Measurements from ENCODE around the gene ZNF804A. TPM values are rescaled to one million over a fixed set of nuclear protein-coding genes. Genes with fewer than 3 reads are reported as not detected.
"Not testable (repeated sequence)": the region's sequence is repeated elsewhere in the genome, so short reads cannot be mapped to it uniquely, and the experiment has no call there.

ZNF804A gene
- total RNA-seq, 1 donor from 2014 or later = not detected

DNA sequence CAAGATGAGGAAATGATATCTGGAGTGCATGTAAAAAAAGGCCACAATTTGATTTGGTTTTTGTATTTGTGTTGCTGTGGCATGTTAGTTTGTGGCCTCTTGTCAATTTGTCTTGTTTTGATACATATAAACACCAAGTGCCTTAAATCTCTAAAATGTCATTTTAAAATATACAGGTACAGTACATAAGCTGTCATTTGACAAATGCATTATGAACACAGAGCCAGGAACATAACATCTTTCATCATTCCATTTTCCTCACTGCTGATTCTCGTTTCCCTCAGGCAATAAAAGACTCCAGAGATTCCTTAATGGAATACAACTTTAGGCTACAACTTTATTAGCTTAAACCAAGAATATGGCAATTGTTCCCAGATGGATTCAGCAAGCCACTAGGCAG is 217.5 kb downstream of the ZNF804A start:
- DNase-seq (ENCODE audit: low read depth, low spot score) = no peak

DNA sequence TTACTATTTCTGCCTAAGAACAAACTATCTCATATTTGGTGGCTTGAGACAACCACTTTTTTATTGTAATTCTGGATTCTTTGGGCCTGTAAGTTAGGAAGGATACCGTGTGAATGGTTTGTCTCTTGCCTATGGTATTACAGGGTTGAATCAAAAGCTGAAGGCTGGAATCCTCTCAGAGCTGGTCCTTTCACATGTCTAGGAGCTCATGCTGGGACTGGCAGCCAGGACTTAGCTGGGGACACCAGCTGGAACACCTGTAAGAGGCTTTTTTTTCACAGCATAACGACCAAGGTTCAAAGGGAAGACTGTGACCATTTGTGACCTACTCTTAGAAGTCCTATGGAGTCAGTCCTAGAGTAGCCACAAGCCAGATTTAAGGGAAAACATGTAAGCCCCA is 226.3 kb downstream of the ZNF804A start:
- DNase-seq (ENCODE audit: low read depth, low spot score) = no peak

GRCh38 chr2:184830531-184830930 is 232.2 kb downstream of the ZNF804A start:
- no peak for DNase-seq (ENCODE audit: low read depth, low spot score)

DNA sequence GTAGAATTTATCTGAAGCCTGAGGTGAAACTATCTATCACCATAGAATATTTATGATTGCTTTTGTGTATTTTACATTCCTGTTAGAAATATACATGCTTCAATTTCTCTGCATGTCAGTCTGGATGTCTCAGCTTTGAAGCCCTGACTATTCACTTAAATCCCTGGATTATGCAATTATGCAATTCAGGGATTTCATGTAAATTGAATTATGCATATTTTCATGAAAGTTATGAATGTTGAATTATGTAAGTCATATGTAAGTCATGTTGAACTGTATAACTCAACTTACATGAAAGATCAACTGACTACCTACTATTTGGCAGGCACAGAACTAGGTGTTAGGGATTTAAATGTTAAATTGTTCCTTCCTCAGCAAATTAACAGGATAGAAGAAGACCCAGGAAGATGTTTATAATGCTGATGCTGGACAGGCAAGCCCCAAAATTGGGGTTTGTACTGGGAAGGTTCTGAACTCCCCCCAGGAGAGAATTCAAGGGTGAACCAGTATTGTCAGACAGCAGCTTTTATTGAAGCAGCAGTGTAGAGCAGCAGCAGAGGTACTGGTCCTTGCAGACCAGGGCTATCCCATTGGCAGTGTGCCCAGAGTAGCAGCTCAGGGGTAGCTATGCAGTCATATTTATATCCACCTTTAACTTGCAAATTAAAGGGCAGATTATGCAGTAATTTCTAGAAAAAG is 236.5 kb downstream of the ZNF804A start:
- DNase-seq (ENCODE audit: low read depth, low spot score) = no peak

- no peak for DNase-seq (ENCODE audit: low read depth, low spot score)
Measured at GRCh38 chr2:184835398-184835715, 237.0 kb downstream of the ZNF804A start.

DNA sequence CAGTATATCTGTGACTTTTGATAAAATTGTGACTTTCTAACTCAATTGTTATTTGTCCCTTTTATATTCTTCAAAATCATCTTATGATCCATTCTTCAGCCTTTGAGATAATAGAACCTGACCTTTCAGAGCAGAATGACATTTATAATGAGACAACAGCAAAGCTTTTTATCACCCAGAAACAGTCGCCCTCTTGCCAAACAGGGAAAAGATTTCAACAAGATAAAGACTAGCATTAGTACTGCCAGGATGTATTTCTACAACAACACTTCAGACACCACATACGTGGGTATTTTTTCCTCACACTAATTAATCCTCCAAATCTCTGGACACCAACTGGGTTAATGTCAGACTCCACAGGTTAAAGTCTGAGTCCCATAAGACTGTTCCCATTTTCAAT is 249.0 kb downstream of the ZNF804A start:
- no peak for DNase-seq (ENCODE audit: low read depth, low spot score)

DNA sequence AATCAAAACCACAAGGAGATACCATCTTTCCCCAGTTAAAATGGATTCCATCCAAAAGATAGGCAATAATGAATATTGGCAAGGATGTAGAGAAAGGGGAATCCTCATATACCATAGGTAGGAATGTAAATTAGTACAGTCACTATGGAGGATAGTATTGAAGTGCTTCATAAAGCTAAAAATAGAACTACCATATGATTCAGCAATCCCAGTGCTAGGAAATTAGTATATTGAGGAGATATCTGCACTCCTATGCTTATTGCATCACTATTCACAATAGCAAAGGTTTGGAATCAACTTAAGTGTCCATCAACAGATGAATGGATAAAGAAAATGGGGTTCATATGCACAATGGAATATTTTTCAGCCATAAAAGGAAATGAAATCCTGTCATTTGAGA is 251.2 kb downstream of the ZNF804A start:
- no peak for DNase-seq (ENCODE audit: low read depth, low spot score)

GRCh38 chr2:184851576-184851975 is 253.2 kb downstream of the ZNF804A start:
- no peak for DNase-seq (ENCODE audit: low read depth, low spot score)

DNA sequence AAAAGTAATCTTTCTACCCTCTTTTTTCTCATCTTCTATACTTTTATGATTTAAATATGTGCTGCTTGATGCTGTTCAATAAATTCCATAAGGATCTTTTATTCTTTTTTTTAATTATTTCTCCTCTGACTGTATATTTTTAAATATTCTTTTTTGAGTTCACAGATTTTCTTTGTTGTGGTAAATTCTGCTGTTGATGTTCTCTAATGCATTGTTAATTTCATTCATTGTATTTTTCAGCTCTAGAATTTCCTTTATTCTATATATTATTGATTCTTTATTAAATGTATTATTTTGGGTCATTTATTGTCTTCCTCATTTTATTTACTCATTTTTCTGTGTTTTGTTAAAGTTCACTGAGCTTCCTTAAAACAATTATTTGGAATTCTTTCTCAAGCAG is 260.9 kb downstream of the ZNF804A start:
- DNase-seq (ENCODE audit: low read depth, low spot score) = no peak

GRCh38 chr2:184860744-184861143 is 262.4 kb downstream of the ZNF804A start:
- no peak for DNase-seq (ENCODE audit: low read depth, low spot score)

DNA sequence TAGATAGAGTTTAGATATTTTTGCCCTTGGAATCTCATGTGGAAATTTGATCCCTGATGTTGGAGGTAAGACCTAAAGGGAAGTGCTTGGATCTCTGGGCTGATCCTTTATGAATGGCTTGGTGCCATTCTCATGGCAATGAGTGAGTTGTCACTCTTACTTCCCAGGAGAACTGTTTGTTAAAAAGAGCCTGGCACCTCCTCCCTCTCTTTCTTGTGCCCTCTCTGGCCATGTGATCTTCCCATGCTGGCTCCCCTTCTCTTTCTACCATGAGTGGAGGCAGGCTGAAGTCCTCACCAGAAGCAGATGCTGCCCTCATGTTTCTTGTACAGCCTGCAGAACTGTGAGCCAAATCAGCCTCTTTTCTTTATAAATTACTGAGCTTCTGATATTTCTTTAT is 276.9 kb downstream of the ZNF804A start:
- no peak for DNase-seq (ENCODE audit: low read depth, low spot score)

DNA sequence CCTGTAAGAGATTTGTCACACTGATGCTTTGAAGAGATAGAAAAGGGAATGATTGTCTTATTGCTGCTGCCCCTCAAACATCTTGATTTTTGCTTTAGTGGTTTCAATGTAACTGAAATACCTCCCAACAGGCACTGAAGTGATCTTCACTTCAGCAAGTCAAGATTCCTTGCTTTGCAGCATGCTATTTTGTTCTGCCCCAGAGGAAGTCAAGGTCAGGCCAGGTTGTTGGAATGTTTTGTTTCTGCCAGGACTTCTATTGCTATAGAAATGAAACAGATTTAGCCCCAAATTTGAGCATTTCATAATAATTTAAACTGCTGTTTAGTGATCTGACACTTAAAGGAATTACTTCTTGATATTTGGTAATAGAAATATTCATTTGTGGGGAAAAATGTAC is 277.6 kb downstream of the ZNF804A start:
- DNase-seq (ENCODE audit: low read depth, low spot score) = no peak

DNA sequence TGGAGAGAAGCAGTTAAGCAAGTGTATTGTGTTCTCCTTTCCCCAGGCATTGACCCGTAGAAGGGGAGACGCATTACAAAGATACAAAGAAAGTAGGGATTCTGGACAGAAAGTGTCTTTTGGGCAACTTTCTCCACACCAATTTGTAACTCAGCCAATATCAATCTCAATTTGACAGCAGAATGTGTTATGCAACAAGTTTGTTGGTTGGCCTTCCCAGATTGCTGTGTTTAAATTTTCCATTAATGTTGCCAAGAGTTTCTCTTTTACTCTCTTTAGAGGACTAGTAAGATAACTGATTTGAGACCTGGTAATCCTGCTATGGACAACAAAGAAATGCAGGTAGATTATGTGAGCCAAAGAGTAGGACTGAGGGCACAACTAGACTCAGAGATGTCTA is 279.6 kb downstream of the ZNF804A start:
- no peak for DNase-seq (ENCODE audit: low read depth, low spot score)

GRCh38 chr2:184879671-184880070 is 281.3 kb downstream of the ZNF804A start:
- no peak for DNase-seq (ENCODE audit: low read depth, low spot score)

- not testable (repeated sequence) for DNase-seq (ENCODE audit: low read depth, low spot score)
Measured at GRCh38 chr2:184886585-184886984, 288.3 kb downstream of the ZNF804A start.

- DNase-seq (ENCODE audit: low read depth, low spot score) = no peak
Measured at GRCh38 chr2:184890311-184890710, 292.0 kb downstream of the ZNF804A start.

- no peak for DNase-seq (ENCODE audit: low read depth, low spot score)
Measured at GRCh38 chr2:184904991-184905390, 306.7 kb downstream of the ZNF804A start.

DNA sequence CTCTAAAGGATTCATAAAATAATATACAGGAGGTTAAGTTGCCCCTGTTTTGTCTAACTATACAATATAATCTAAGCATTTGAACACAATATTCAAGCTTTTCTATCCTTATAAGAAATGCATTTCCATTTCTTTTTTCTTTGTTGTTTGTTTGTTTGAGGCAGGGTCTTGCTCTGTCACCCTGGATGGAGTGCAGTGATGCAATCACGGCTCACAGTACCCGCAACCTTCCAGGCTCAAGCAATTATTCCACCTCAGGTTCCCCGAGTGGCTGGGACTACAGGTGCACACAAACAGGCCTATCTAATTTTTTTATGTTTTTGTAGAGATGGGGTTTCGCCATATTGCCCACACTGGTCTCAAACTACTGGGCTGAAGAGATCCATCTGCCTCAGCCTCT is 307.8 kb downstream of the ZNF804A start:
- DNase-seq (ENCODE audit: low read depth, low spot score) = no peak

GRCh38 chr2:184906709-184907108 is 308.4 kb downstream of the ZNF804A start:
- DNase-seq (ENCODE audit: low read depth, low spot score) = no peak

GRCh38 chr2:184908966-184909365 is 310.6 kb downstream of the ZNF804A start:
- DNase-seq (ENCODE audit: low read depth, low spot score) = no peak

- DNase-seq (ENCODE audit: low read depth, low spot score) = no peak
Measured at GRCh38 chr2:184920451-184920965, 322.2 kb downstream of the ZNF804A start.

DNA sequence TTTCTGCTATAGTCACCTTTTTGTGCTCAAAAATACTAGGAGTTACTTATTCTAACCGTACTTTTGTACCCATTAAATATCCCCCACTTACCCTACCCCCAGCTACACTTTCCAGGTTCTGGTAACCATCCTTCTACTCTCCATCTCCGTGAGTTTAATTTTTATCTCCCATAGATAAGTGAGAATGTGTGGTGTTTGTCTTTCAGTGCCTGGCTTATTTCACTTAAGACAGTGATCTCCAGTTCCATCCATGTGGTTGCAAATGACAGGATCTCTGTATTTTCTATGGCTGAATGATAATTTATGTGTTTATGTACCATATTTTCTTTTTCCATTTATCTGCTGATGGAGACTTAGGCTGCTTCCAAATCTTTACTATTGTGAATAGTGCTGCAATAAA is 323.3 kb downstream of the ZNF804A start:
- DNase-seq (ENCODE audit: low read depth, low spot score) = no peak

- DNase-seq (ENCODE audit: low read depth, low spot score) = no peak
Measured at GRCh38 chr2:184923751-184924150, 325.4 kb downstream of the ZNF804A start.

DNA sequence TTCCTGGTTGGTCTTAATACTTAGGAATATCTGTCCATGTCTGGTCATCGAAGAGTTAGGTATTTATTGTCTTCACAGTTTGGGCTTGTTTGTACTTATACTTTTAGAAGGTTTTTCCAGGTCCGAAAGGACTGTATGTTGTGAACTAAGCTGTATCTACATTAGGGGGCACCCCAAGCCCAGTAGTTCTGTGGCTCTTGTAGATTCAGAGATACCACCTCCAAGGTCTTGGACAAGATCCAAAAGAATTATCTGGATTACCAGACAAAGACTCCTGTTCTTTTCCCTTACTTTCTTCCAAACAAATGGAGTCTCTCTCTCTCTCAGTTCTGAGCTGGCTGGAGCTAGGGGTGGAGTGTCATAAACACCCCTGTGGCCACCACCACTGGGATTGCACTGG is 328.7 kb downstream of the ZNF804A start:
- no peak for DNase-seq (ENCODE audit: low read depth, low spot score)
